ENCODE results near the gene OR8D2. TPM values are rescaled to one million over a fixed set of nuclear protein-coding genes. Genes with fewer than 3 reads are reported as not detected.

OR8D2 gene
- total and polyA plus RNA-seq, 2 donors from 2014 or later = not detected

GRCh38 chr11:124301548-124301947 is 18.4 kb downstream of the OR8D2 start:
- H3K9ac ChIP-seq (ENCODE audit: low read length in 3 of 3) = no peak overlapping the region
- intact Hi-C loops (cut with DNase I) = no loop called here
- DNase-seq (no peak), FAIRE-seq (no peak)
- H3K9me3 ChIP-seq (ENCODE audit: control insufficient read depth in 2 of 3, insufficient read depth in 1 of 3, low read length in 3 of 3) = no peaks in the 10 kb centered on the region
- H3K4me1 ChIP-seq (ENCODE audit: control insufficient read depth in 2 of 3, insufficient read depth in 2 of 3, low read depth in 1 of 3, low read length in 3 of 3) = no peaks in the 10 kb centered on the region
- no peaks in the 10 kb centered on the region for H3K27me3 ChIP-seq (ENCODE audit: control insufficient read depth, insufficient read depth, low read length)
- TF ChIP-seq CTCF (IDR thresholded peaks at IDR 0.05; ENCODE audit: borderline replicate concordance, extremely low read depth, insufficient read depth) = no peak
- no peak overlapping the region for H3K27ac ChIP-seq (ENCODE audit: low read depth in 2 of 2, low read length in 2 of 2)
- H3K36me3 ChIP-seq (ENCODE audit: control insufficient read depth in 2 of 3, insufficient read depth in 3 of 3, low read length in 3 of 3) = no peaks in the 10 kb centered on the region
- no peak overlapping the region for H3K4me3 ChIP-seq (ENCODE audit: low read length in 3 of 3)

- H3K27me3 ChIP-seq (ENCODE audit: control insufficient read depth, insufficient read depth, low read length) = no peaks in the 10 kb centered on the region
- H3K9me3 ChIP-seq (ENCODE audit: control insufficient read depth in 2 of 3, insufficient read depth in 1 of 3, low read length in 3 of 3) = no peaks in the 10 kb centered on the region
- no peaks in the 10 kb centered on the region for H3K36me3 ChIP-seq (ENCODE audit: control insufficient read depth in 2 of 3, insufficient read depth in 3 of 3, low read length in 3 of 3)
- H3K4me1 ChIP-seq (ENCODE audit: control insufficient read depth in 2 of 3, insufficient read depth in 2 of 3, low read depth in 1 of 3, low read length in 3 of 3) = no peaks in the 10 kb centered on the region
- no peak overlapping the region for H3K27ac ChIP-seq (ENCODE audit: low read depth in 2 of 2, low read length in 2 of 2)
- FAIRE-seq = no peak
- DNase-seq = no peak
- no peak overlapping the region for H3K9ac ChIP-seq (ENCODE audit: low read length in 3 of 3)
- H3K4me3 ChIP-seq (ENCODE audit: low read length in 3 of 3) = no peak overlapping the region
- TF ChIP-seq CTCF (IDR thresholded peaks at IDR 0.05; ENCODE audit: borderline replicate concordance, extremely low read depth, insufficient read depth) = no peak
- intact Hi-C loops (cut with DNase I) = no loop called here
Measured at GRCh38 chr11:124297921-124298320, 22.1 kb downstream of the OR8D2 start.

GRCh38 chr11:124296016-124296415 is 24.0 kb downstream of the OR8D2 start:
- FAIRE-seq = no peak

More at GRCh38 chr11:124296016-124296415, 24.0 kb downstream of the OR8D2 start:
- TF ChIP-seq CTCF (IDR thresholded peaks at IDR 0.05; ENCODE audit: borderline replicate concordance, extremely low read depth, insufficient read depth) = no peak
- Histone ChIP-seq H3K4me3 (ENCODE audit: low read length in 3 of 3) (no peak overlapping the region), H3K36me3 (ENCODE audit: control insufficient read depth in 2 of 3, insufficient read depth in 3 of 3, low read length in 3 of 3) (no peaks in the 10 kb centered on the region), H3K27ac (ENCODE audit: low read depth in 2 of 2, low read length in 2 of 2) (no peak overlapping the region), H3K9ac (ENCODE audit: low read length in 3 of 3) (no peak overlapping the region), H3K27me3 (ENCODE audit: control insufficient read depth, insufficient read depth, low read length) (no peaks in the 10 kb centered on the region), H3K4me1 (ENCODE audit: control insufficient read depth in 2 of 3, insufficient read depth in 2 of 3, low read depth in 1 of 3, low read length in 3 of 3) (no peaks in the 10 kb centered on the region), H3K9me3 (ENCODE audit: control insufficient read depth in 2 of 3, insufficient read depth in 1 of 3, low read length in 3 of 3) (no peaks in the 10 kb centered on the region)
- intact Hi-C loops (cut with DNase I) = no loop called here
- no peak for DNase-seq

Measured in kidney (tissue), 14 donors.